ENCODE measurements around the gene CFAP221. TPM values are rescaled to one million over a fixed set of nuclear protein-coding genes. Genes with fewer than 3 reads are reported as not detected.

The CFAP221 gene
- polyA plus RNA-seq, 3 donors from 2014 or later, result not detected

GRCh38 chr2:119580550-119581072, 36.4 kb downstream of the CFAP221 start:
- Mint-ChIP-seq H3K27me3 (ENCODE audit: low read depth in 3 of 3) (peaks cover 1 to 2% (median 2%) of the 10 kb centered on the region in 3 donors), H3K4me3 (no peak overlapping the region), H3K9me3 (no peaks in the 10 kb centered on the region), H3K4me1 (no peaks in the 10 kb centered on the region), H3K27ac (no peak overlapping the region), H3K36me3 (no peaks in the 10 kb centered on the region)
- no peak for DNase-seq

GRCh38 chr2:119583291-119583690, 39.0 kb downstream of the CFAP221 start:
- no peaks in the 10 kb centered on the region for H3K36me3 Mint-ChIP-seq

GRCh38 chr2:119584469-119584868, 40.2 kb downstream of the CFAP221 start:
- Mint-ChIP-seq H3K4me3 (no peak overlapping the region), H3K36me3 (no peaks in the 10 kb centered on the region), H3K4me1 (no peaks in the 10 kb centered on the region)

More at GRCh38 chr2:119583291-119583690, 39.0 kb downstream of the CFAP221 start:
- H3K4me3 Mint-ChIP-seq, result no peak overlapping the region
- H3K9me3 Mint-ChIP-seq, result no peaks in the 10 kb centered on the region
- DNase-seq, result no peak
- H3K27ac Mint-ChIP-seq, result no peak overlapping the region
- H3K4me1 Mint-ChIP-seq, result no peaks in the 10 kb centered on the region
- peaks cover 0 to 6% (median 4%) of the 10 kb centered on the region in 3 donors for H3K27me3 Mint-ChIP-seq (ENCODE audit: low read depth in 3 of 3)

GRCh38 chr2:119586085-119586484, 41.8 kb downstream of the CFAP221 start:
- H3K4me1 Mint-ChIP-seq, result no peaks in the 10 kb centered on the region
- H3K4me3 Mint-ChIP-seq, result no peak overlapping the region
- H3K27me3 Mint-ChIP-seq (ENCODE audit: low read depth in 3 of 3), result peaks cover 0 to 9% (median 7%) of the 10 kb centered on the region in 3 donors

More at GRCh38 chr2:119584469-119584868, 40.2 kb downstream of the CFAP221 start:
- Mint-ChIP-seq H3K27me3 (ENCODE audit: low read depth in 3 of 3) (peaks cover 0 to 9% (median 4%) of the 10 kb centered on the region in 3 donors), H3K27ac (no peak overlapping the region), H3K9me3 (no peaks in the 10 kb centered on the region)
- DNase-seq, result no peak

GRCh38 chr2:119590873-119591272, 46.6 kb downstream of the CFAP221 start:
- Mint-ChIP-seq H3K9me3 (peaks cover 0 to 2% (median 0%) of the 10 kb centered on the region in 6 donors), H3K36me3 (no peaks in the 10 kb centered on the region), H3K4me1 (no peaks in the 10 kb centered on the region), H3K27ac (no peak overlapping the region), H3K4me3 (no peak overlapping the region), H3K27me3 (ENCODE audit: low read depth in 3 of 3) (peaks cover 0 to 11% (median 5%) of the 10 kb centered on the region in 3 donors)
- DNase-seq, result no peak

More at GRCh38 chr2:119586085-119586484, 41.8 kb downstream of the CFAP221 start:
- Mint-ChIP-seq H3K27ac (no peak overlapping the region), H3K9me3 (no peaks in the 10 kb centered on the region), H3K36me3 (no peaks in the 10 kb centered on the region)
- DNase-seq, result no peak

- H3K9me3 Mint-ChIP-seq, result peaks cover 0 to 2% (median 0%) of the 10 kb centered on the region in 6 donors
- H3K4me3 Mint-ChIP-seq, result no peak overlapping the region
- no peak for DNase-seq
- H3K4me1 Mint-ChIP-seq, result no peaks in the 10 kb centered on the region
- H3K27me3 Mint-ChIP-seq (ENCODE audit: low read depth in 3 of 3), result peaks cover 0 to 7% (median 5%) of the 10 kb centered on the region in 3 donors
- no peak overlapping the region for H3K27ac Mint-ChIP-seq
- H3K36me3 Mint-ChIP-seq, result no peaks in the 10 kb centered on the region
These were observed 47.3 kb downstream of the CFAP221 start for GRCh38 chr2:119591523-119591922.

GRCh38 chr2:119592436-119592835, 48.2 kb downstream of the CFAP221 start:
- H3K27ac Mint-ChIP-seq, result no peak overlapping the region

GRCh38 chr2:119596638-119597037, 52.4 kb downstream of the CFAP221 start:
- Mint-ChIP-seq H3K4me3 (no peak overlapping the region), H3K9me3 (peaks cover 0 to 2% (median 0%) of the 10 kb centered on the region in 6 donors), H3K36me3 (no peaks in the 10 kb centered on the region), H3K27ac (no peak overlapping the region), H3K4me1 (no peaks in the 10 kb centered on the region), H3K27me3 (ENCODE audit: low read depth in 3 of 3) (peaks cover 0 to 5% (median 3%) of the 10 kb centered on the region in 3 donors)
- no peak for DNase-seq

More at GRCh38 chr2:119592436-119592835, 48.2 kb downstream of the CFAP221 start:
- Mint-ChIP-seq H3K36me3 (no peaks in the 10 kb centered on the region), H3K27me3 (ENCODE audit: low read depth in 3 of 3) (peaks cover 0 to 7% (median 5%) of the 10 kb centered on the region in 3 donors), H3K4me1 (no peaks in the 10 kb centered on the region), H3K9me3 (peaks cover 0 to 2% (median 0%) of the 10 kb centered on the region in 6 donors), H3K4me3 (no peak overlapping the region)
- no peak for DNase-seq

GRCh38 chr2:119598596-119599263, 54.5 kb downstream of the CFAP221 start:
- Mint-ChIP-seq H3K4me1 (no peaks in the 10 kb centered on the region), H3K9me3 (no peaks in the 10 kb centered on the region), H3K4me3 (no peak overlapping the region), H3K36me3 (no peaks in the 10 kb centered on the region), H3K27me3 (ENCODE audit: low read depth in 3 of 3) (peaks cover 0 to 5% (median 2%) of the 10 kb centered on the region in 3 donors), H3K27ac (no peak overlapping the region)
- DNase-seq, result no peak

- no peaks in the 10 kb centered on the region for H3K4me1 Mint-ChIP-seq
- no peaks in the 10 kb centered on the region for H3K9me3 Mint-ChIP-seq
- H3K27ac Mint-ChIP-seq, result no peak overlapping the region
- peaks cover 0 to 4% (median 2%) of the 10 kb centered on the region in 3 donors for H3K27me3 Mint-ChIP-seq (ENCODE audit: low read depth in 3 of 3)
- no peaks in the 10 kb centered on the region for H3K36me3 Mint-ChIP-seq
- DNase-seq, result no peak
- H3K4me3 Mint-ChIP-seq, result no peak overlapping the region
These were observed 55.1 kb downstream of the CFAP221 start for GRCh38 chr2:119599384-119599783.

GRCh38 chr2:119605096-119605495, 60.8 kb downstream of the CFAP221 start:
- Mint-ChIP-seq H3K27me3 (ENCODE audit: low read depth in 3 of 3) (peaks cover 2 to 4% (median 3%) of the 10 kb centered on the region in 3 donors), H3K9me3 (no peaks in the 10 kb centered on the region), H3K4me1 (no peaks in the 10 kb centered on the region), H3K4me3 (no peak overlapping the region), H3K36me3 (no peaks in the 10 kb centered on the region), H3K27ac (no peak overlapping the region)
- no peak for DNase-seq

GRCh38 chr2:119606674-119607073, 62.4 kb downstream of the CFAP221 start:
- no peaks in the 10 kb centered on the region for H3K4me1 Mint-ChIP-seq
- H3K36me3 Mint-ChIP-seq, result no peaks in the 10 kb centered on the region
- no peak overlapping the region for H3K4me3 Mint-ChIP-seq
- H3K9me3 Mint-ChIP-seq, result peaks cover 0 to 2% (median 0%) of the 10 kb centered on the region in 6 donors
- no peak for DNase-seq
- H3K27me3 Mint-ChIP-seq (ENCODE audit: low read depth in 3 of 3), result peaks cover 3 to 5% (median 4%) of the 10 kb centered on the region in 3 donors
- no peak overlapping the region for H3K27ac Mint-ChIP-seq

- H3K9me3 Mint-ChIP-seq, result peaks cover under 1 to 9% (median 5%) of the 10 kb centered on the region in 6 donors
- no peak overlapping the region for H3K27ac Mint-ChIP-seq
- H3K27me3 Mint-ChIP-seq (ENCODE audit: low read depth in 3 of 3), result peaks cover 5 to 8% (median 6%) of the 10 kb centered on the region in 3 donors
- H3K36me3 Mint-ChIP-seq, result no peaks in the 10 kb centered on the region
- no peaks in the 10 kb centered on the region for H3K4me1 Mint-ChIP-seq
- no peak for DNase-seq
- no peak overlapping the region for H3K4me3 Mint-ChIP-seq
These were observed 64.3 kb downstream of the CFAP221 start for GRCh38 chr2:119608553-119608952.

- Mint-ChIP-seq H3K9me3 (peaks cover 8 to 16% (median 13%) of the 10 kb centered on the region in 6 donors), H3K27me3 (ENCODE audit: low read depth in 3 of 3) (peaks cover 5 to 8% (median 6%) of the 10 kb centered on the region in 3 donors), H3K27ac (no peak overlapping the region), H3K4me3 (no peak overlapping the region), H3K36me3 (peaks cover 0 to 6% (median 6%) of the 10 kb centered on the region in 3 donors), H3K4me1 (no peaks in the 10 kb centered on the region)
- no peak for DNase-seq
These were observed 65.1 kb downstream of the CFAP221 start for GRCh38 chr2:119609337-119609736.
